Thoracic aorta endothelial cell (primary cell): ENCODE results near the gene EPHA10. TPM values are rescaled to one million over a fixed set of nuclear protein-coding genes. Genes with fewer than 3 reads are reported as not detected.

ENCODE experiments used
- small RNA-seq: library from RNA; depleted of rRNA; stranded (forward); fragments of <200 nt; gene quantifications from one replicate; pipeline ENCODE3, GENCODE V24; 2012
- total RNA-seq: library from RNA; depleted of rRNA; stranded (reverse); fragments of >200 nt; gene quantifications from 2 replicates; pipeline ENCODE4 v1.2.3, GENCODE V29; 2012

Gene EPHA10
- not detected in 2 replicates for total RNA-seq

DNA sequence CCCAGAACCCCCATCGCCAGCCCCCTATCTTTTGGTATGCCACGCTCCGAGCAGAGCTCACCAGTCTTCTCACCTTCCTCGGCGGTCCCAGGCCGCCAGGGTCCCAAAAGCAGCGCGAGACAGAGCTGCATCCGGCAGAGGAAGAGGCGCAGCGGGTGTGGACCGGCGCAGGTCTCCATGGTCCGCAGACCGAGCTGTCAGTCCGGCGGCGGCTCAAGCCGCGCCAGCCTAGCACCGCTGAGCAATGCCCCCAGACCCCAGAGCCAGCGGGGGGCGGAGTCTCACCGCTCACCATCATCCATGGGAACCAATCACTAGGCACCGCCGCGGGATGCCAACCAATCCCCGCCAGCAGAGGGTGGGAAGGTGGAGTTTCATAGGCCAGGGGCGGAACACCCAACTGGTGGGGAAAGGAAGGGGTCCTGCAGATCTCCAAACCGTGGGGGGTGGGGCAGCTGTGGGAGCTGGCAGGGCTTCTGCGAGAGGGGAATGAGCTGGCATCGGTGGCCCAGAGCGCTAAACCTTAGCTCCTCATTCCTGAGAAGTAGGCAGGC is at the start of gene EPHA10:
Gene EPHA10, minus strand, starts transcription at position 233 of the 554 bp plus-strand sequence. Its CDS starts 54 bp downstream, at position 179.

DNA sequence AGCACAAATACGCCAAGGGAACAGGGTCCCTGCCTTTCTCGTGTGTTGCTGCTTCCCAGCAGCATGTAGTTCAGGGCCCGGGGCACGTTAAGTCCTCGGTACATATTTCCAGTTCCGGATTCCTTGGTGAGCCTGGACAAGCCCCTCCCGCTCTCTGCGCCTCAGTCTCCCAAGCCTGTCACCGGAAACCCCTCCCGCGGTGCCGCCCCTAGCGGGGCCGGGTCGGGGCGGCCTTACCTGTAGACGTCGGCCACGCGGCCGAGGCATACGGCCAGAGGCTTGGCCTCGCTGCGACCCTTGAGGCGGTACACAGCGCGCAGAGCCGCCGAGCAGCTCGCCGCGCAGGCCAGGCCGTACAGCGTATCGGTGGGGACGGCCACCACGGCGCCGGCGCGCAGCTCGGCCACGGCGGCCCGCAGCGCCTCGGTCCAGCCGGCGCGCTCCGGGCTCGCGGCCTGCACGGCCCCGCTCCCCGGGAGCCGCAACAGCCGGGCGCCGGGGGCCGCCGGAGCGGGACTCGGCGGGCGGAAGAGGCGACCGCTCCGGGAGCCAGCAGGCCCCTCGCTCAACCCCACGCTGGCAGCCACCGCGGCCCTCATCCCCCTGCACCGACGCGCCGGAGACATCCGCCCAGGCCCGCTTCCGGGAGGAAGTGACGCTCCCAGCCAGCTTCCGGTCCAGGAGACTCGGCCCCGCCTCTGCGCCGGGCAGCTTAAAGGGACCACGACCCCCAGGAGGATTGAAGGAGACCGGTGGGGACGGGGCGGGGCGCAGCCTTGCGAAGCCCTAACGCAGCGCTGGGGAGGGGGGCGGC is 42.8 kb upstream of the EPHA10 start, which contains the start of the genes C1orf122 and YRDC:
Gene C1orf122, plus strand, starts transcription at position 236 of the 814 bp plus-strand sequence. CDS start 615 bp downstream, outside the sequence.
Gene YRDC, minus strand, starts transcription at position 654 of the 814 bp plus-strand sequence. Its CDS starts 28 bp downstream, at position 626.

DNA sequence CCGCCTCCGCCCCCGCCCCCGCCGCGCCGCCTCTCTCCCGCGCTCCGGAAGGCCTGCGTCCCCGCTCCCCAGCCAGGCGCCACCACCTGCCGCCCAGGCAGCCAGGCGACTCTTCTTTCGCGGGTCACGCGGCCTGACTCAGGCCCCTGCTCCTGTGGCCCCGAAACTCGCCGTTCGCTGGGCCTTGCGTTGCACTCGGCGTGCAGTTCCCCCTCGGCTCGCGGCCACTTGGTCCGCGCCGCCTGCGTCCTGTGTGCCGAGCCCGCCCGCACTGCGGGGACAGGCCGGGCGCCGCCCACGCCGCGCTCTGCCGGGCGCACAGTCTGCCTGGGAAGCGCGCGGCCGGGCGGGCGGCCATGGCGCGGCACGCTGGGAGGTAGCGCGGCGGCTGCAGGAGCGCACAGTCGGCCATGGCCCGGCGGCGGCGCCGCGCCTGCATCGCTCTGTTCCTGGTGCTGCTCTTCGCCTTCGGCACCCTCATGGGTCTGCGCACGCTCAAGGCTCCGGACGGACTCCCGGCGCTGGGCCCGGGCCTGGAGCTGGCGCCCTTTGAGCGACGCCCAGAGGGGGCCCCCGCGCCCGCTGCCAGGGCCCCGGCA is 29.0 kb upstream of the EPHA10 start, which contains the start of gene MANEAL:
Gene MANEAL, plus strand, starts transcription at position 75 of the 599 bp plus-strand sequence. Its CDS starts 336 bp downstream, at position 411.

DNA sequence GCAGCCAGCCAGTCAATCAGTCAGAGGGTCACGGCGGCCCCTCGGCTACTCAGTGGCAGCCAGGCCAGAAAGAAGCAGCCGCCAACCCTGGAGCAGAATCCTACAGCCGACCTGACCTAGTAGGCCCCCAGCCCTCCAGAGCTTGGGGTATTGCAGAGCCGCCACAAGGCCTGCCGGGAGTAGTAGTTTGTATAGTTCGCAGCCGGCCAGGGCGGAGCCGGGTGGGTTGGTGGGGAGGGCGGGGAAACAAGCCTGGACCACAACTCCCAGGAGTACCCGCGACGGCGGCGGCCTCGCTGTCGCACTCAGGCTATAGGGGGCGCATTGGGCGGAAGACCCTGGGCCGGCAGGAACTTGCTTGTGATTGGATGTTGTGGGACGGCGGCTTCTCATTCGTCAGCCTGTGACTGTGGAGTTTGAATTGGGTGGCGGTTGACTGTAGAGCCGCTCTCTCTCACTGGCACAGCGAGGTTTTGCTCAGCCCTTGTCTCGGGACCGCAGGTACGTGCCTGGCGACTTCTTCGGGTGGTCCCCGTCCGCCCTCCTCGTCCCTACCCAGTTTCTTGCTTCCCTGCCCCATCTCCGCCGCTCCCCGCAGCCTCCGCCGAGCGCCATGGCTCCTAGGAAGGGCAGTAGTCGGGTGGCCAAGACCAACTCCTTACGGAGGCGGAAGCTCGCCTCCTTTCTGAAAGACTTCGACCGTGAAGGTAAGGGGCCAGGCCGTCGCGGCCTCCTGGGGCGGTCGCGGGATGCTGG is 72.7 kb downstream of the EPHA10 start, which contains the start of gene CDCA8:
Gene CDCA8, plus strand, starts transcription at position 439 of the 756 bp plus-strand sequence. Its CDS starts 175 bp downstream, at position 614.

Small RNA genes lying within 50 kb of the gene (small RNA-seq; reads per million reads assigned to genes)
- gene RF00019 = not detected

Other genes starting within 250 kb of the EPHA10 start
- gene SNIP1, start 210.8 kb downstream of the EPHA10 start, total RNA-seq = 16.8 and 18.8 TPM in 2 replicates
- 2.5 and 2.9 TPM in 2 replicates for gene DNALI1, start 208.2 kb downstream of the EPHA10 start, total RNA-seq
- gene GNL2, start 169.2 kb downstream of the EPHA10 start, total RNA-seq = 67.6 and 91.9 TPM in 2 replicates
- gene RSPO1, start 130.2 kb downstream of the EPHA10 start, total RNA-seq = not detected in 2 replicates
- gene CDCA8, start 72.6 kb downstream of the EPHA10 start, total RNA-seq = 21.3 and 31.5 TPM in 2 replicates
- 0.43 and 0.93 TPM in 2 replicates for gene MANEAL, start 28.7 kb upstream of the EPHA10 start, total RNA-seq
- 12.9 and 14.0 TPM in 2 replicates for gene C1orf122, start 42.7 kb upstream of the EPHA10 start, total RNA-seq
- 17.8 and 20.2 TPM in 2 replicates for gene YRDC, start 43.1 kb upstream of the EPHA10 start, total RNA-seq
- 4.5 and 4.7 TPM in 2 replicates for gene MTF1, start 94.5 kb upstream of the EPHA10 start, total RNA-seq
- gene INPP5B, start 181.9 kb upstream of the EPHA10 start, total RNA-seq = 20.3 and 22.3 TPM in 2 replicates
- 142 and 178 TPM in 2 replicates for gene SF3A3, start 224.9 kb upstream of the EPHA10 start, total RNA-seq
- gene FHL3, start 240.4 kb upstream of the EPHA10 start, total RNA-seq = 27.7 and 30.7 TPM in 2 replicates
- gene UTP11, start 247.6 kb upstream of the EPHA10 start, total RNA-seq = 76.6 and 88.4 TPM in 2 replicates